Nephron progenitor cell (in vitro differentiated cells): Measurements from ENCODE around the gene INSYN2B.

Experiments used
- DNase-seq: peaks from one replicate; pipeline ENCODE4 v3.0.0; 2021
- H3K27ac Mint-ChIP-seq: 2 replicates; pipeline ENCODE4 v1.8.0; 2021; ENCODE audit warnings: mild to moderate bottlenecking, moderate library complexity, mixed read lengths
- H3K27me3 Mint-ChIP-seq: 2 replicates; pipeline ENCODE4 v1.8.0; 2021; ENCODE audit warnings: mild to moderate bottlenecking, low read depth, mixed read lengths; ENCODE audit not compliant: poor library complexity
- H3K36me3 Mint-ChIP-seq: 2 replicates; pipeline ENCODE4 v1.8.0; 2021; ENCODE audit warnings: low read depth, mixed read lengths
- H3K4me1 Mint-ChIP-seq: 2 replicates; pipeline ENCODE4 v1.8.0; 2021; ENCODE audit warnings: mixed read lengths
- H3K4me3 Mint-ChIP-seq: 2 replicates; pipeline ENCODE4 v1.8.0; 2021; ENCODE audit warnings: mild to moderate bottlenecking, moderate library complexity, mixed read lengths
- H3K9me3 Mint-ChIP-seq: 2 replicates; pipeline ENCODE4 v1.8.0; 2021; ENCODE audit warnings: mild to moderate bottlenecking, moderate library complexity, mixed read lengths
- CTCF ChIP-seq: fragments of 200-600 bp; sonication (generic); IDR thresholded peaks from 2 replicates; pipeline ENCODE4 v1.5.0; 2021; ENCODE audit warnings: antibody characterized with exemption

INSYN2B gene

GRCh38 chr5:169832845-169833244 is 147.4 kb downstream of the INSYN2B start:
- no peaks in the 10 kb centered on the region for H3K36me3 Mint-ChIP-seq
- no peak for TF ChIP-seq CTCF
- H3K27me3 Mint-ChIP-seq: peaks cover 6% of the 10 kb centered on the region
- no peak for DNase-seq
- H3K4me3 Mint-ChIP-seq: no peak overlapping the region
- H3K4me1 Mint-ChIP-seq: no peaks in the 10 kb centered on the region
- H3K27ac Mint-ChIP-seq: no peak overlapping the region
- H3K9me3 Mint-ChIP-seq: no peaks in the 10 kb centered on the region

DNA sequence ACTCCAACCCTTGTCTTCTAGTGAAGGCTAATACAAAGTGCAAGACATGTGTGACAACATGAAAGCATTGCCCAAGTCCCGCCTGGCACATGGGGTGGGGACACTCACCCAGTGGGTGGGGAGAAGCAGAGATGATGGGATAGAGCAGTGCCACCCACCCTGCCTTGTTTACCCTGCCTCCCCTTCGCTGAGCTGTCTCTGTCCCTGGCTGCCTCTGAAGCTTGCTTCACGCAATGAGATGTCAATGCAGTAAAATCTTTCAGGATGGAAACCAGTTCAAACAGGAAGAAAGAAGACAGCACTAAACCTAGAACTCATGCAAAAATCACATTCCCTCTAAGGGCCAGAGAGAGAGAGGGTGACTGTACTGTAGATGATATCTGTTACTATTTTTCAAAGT is 148.0 kb downstream of the INSYN2B start:
- TF ChIP-seq CTCF: no peak
- peaks cover 6% of the 10 kb centered on the region for H3K27me3 Mint-ChIP-seq
- no peaks in the 10 kb centered on the region for H3K36me3 Mint-ChIP-seq
- H3K27ac Mint-ChIP-seq: no peak overlapping the region
- H3K4me1 Mint-ChIP-seq: no peaks in the 10 kb centered on the region
- DNase-seq: no peak
- H3K4me3 Mint-ChIP-seq: no peak overlapping the region
- H3K9me3 Mint-ChIP-seq: no peaks in the 10 kb centered on the region

DNA sequence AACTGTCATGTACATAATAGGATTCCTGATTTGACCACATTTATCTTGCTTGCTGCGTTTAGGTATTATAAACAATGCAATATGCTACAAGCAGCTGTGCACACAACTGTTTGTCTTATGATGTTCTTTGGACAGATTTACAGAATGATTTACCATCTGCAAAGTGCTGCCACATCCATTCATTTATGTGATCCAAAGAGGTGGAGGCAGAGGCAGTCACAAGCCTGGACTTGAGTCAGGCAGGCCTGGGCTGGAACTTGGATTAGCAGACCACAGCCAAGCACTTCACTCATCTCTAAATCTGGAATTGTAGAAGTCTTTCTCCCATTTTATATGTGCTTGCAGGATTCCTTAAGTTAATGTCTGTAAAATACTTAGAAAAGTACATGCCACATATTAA is 149.0 kb downstream of the INSYN2B start:
- no peak for DNase-seq
- TF ChIP-seq CTCF: no peak
- Mint-ChIP-seq H3K4me3 (no peak overlapping the region), H3K9me3 (peaks cover 1% of the 10 kb centered on the region), H3K27ac (no peak overlapping the region), H3K27me3 (peaks cover 12% of the 10 kb centered on the region), H3K4me1 (no peaks in the 10 kb centered on the region), H3K36me3 (no peaks in the 10 kb centered on the region)

DNA sequence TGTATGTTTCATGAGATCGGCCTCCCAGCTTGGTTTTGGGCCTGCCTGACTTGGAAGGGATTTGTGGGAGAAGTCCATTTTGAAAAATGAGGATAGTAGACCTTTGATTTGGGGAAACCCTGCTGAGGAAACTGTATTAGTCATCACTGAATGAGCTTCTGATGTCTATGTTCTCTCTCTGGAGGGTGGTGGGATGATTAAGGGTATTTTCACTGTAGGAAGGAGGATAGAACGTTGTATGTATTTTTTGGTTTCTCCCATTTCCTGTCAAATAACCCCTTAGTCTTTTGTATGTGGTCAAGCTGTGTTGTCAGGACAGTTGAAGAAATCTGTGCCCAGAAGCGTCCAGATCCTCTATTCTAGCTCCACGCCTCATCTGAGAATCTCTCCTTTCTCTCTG is 151.9 kb downstream of the INSYN2B start:
- DNase-seq: no peak
- Mint-ChIP-seq H3K4me3 (no peak overlapping the region), H3K27me3 (peaks cover 15% of the 10 kb centered on the region), H3K27ac (no peak overlapping the region), H3K4me1 (no peaks in the 10 kb centered on the region), H3K9me3 (peaks cover 12% of the 10 kb centered on the region), H3K36me3 (no peaks in the 10 kb centered on the region)
- no peak for TF ChIP-seq CTCF

DNA sequence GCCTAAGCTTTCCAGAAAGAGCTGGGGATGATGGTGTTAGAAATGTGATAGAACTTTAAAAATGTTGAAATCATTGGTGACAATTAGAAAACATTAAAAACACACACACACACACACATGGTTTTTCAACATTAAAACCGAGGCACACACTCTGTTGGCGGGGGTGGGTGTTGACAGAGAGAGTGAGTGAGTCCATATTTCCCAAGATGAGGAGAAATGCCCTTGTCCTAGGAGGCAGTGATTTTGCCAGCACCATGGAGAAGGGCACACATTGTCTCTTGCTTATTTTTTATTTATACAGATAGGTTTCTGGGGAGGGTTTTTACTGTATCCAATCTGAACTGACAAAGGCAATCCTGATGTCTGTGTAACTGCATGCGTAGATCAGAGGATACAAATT is 152.5 kb downstream of the INSYN2B start:
- peaks cover 16% of the 10 kb centered on the region for H3K27me3 Mint-ChIP-seq
- no peak for TF ChIP-seq CTCF
- DNase-seq: no peak
- H3K27ac Mint-ChIP-seq: no peak overlapping the region
- H3K36me3 Mint-ChIP-seq: no peaks in the 10 kb centered on the region
- no peak overlapping the region for H3K4me3 Mint-ChIP-seq
- H3K9me3 Mint-ChIP-seq: peaks cover 18% of the 10 kb centered on the region
- no peaks in the 10 kb centered on the region for H3K4me1 Mint-ChIP-seq

- Mint-ChIP-seq H3K36me3 (no peaks in the 10 kb centered on the region), H3K27ac (no peak overlapping the region)
- DNase-seq: no peak
Observed at GRCh38 chr5:169826618-169827017, 153.7 kb downstream of the INSYN2B start.

More at GRCh38 chr5:169826618-169827017, 153.7 kb downstream of the INSYN2B start:
- Mint-ChIP-seq H3K4me3 (no peak overlapping the region), H3K9me3 (peaks cover 24% of the 10 kb centered on the region), H3K4me1 (no peaks in the 10 kb centered on the region), H3K27me3 (peaks cover 14% of the 10 kb centered on the region)
- no peak for TF ChIP-seq CTCF
